Measurements from ENCODE around the gene PRDM2. TPM values are rescaled to one million over a fixed set of nuclear protein-coding genes. Genes with fewer than 3 reads are reported as not detected.

PRDM2 gene
- total and polyA plus RNA-seq, 2 donors (not counting 1 experiment from before 2014, with no cell fraction given), result 9.1 to 11.6 TPM

DNA sequence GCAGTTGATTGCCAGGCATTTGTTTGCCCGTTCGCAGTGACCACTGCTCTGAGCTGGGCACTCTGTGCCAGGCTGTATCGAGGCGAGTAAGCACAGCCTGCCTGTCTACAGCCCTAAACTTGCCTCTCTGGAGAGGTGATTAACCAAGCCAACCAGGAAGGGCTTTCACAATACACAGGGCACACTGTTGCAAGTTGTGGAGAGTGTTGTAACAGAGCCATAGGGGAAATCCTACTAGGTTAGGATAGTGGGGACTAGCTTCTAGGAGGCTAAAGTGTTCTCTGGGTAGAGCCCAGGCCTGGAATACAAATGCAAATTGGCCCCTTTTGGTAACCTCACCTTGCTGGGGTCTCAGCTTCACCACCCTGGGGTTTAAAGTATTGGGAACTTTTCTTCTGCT, 23.8 kb downstream of the PRDM2 start:
- Histone ChIP-seq H3K9me3 (ENCODE audit: control insufficient read depth, insufficient read depth, low read depth, low read length) (no peaks in the 10 kb centered on the region), H2AFZ (ENCODE audit: low read length) (no peak overlapping the region), H3K4me1 (ENCODE audit: control insufficient read depth, extremely low read depth, insufficient read depth, low read length) (no peaks in the 10 kb centered on the region), H3K27me3 (ENCODE audit: control insufficient read depth, insufficient read depth, low read length) (no peaks in the 10 kb centered on the region), H4K20me1 (ENCODE audit: control insufficient read depth, extremely low read depth, insufficient read depth, low read length) (no peaks in the 10 kb centered on the region), H3K9ac (ENCODE audit: insufficient read depth, low read length) (no peak overlapping the region), H3K79me2 (ENCODE audit: control insufficient read depth, insufficient read depth, low read length) (no peaks in the 10 kb centered on the region), H3K27ac (ENCODE audit: insufficient read depth, low read length) (no peak overlapping the region), H3K4me2 (ENCODE audit: extremely low read depth, insufficient read depth, low read length) (no peak overlapping the region), H3K36me3 (ENCODE audit: control insufficient read depth, insufficient read depth, low read length) (no peaks in the 10 kb centered on the region), H3K4me3 (replicated peaks in 1 of 4; ENCODE audit: control extremely low read depth in 1 of 4, insufficient read depth in 1 of 4, low read depth in 3 of 4, low read length in 4 of 4) (no peak overlapping the region)
- TF ChIP-seq, protein P1, sequence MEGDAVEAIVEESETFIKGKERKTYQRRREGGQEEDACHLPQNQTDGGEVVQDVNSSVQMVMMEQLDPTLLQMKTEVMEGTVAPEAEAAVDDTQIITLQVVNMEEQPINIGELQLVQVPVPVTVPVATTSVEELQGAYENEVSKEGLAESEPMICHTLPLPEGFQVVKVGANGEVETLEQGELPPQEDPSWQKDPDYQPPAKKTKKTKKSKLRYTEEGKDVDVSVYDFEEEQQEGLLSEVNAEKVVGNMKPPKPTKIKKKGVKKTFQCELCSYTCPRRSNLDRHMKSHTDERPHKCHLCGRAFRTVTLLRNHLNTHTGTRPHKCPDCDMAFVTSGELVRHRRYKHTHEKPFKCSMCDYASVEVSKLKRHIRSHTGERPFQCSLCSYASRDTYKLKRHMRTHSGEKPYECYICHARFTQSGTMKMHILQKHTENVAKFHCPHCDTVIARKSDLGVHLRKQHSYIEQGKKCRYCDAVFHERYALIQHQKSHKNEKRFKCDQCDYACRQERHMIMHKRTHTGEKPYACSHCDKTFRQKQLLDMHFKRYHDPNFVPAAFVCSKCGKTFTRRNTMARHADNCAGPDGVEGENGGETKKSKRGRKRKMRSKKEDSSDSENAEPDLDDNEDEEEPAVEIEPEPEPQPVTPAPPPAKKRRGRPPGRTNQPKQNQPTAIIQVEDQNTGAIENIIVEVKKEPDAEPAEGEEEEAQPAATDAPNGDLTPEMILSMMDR (conservative IDR thresholded peaks at IDR 0.05 in 1 of 2, IDR thresholded peaks at IDR 0.05 in 1 of 2; ENCODE audit: low read depth in 1 of 2, low read length in 2 of 2), result no peak
- TF ChIP-seq EZH2 (IDR thresholded peaks at IDR 0.05; ENCODE audit: low read length, missing control alignments), result no peak
- DNase-seq (ENCODE audit: low read depth in 2 of 2), result no peak

DNA sequence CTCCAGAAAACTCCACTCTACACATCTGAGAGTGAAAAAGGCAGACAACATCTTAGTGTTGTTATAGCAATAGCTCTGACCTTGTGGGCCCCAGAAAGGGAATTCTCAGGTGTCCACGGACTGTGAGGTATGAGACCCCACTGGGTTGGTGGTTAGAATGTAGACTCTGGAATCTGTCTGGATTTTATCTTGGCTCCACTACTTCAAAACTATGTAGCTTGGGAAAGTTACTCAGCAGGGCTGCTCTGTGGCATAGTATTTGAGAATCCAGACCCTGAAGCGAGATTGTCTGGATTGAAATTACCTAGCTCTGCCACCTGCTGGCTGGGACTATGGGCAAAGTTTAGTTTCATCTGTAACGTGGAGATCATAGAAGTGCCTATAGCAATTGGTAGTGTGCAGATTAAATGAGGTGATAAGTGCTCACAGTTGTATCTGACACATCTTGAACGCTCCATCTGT, 25.8 kb downstream of the PRDM2 start:
- Histone ChIP-seq H3K4me2 (ENCODE audit: extremely low read depth, insufficient read depth, low read length) (no peak overlapping the region), H3K79me2 (ENCODE audit: control insufficient read depth, insufficient read depth, low read length) (no peaks in the 10 kb centered on the region), H4K20me1 (ENCODE audit: control insufficient read depth, extremely low read depth, insufficient read depth, low read length) (no peaks in the 10 kb centered on the region), H3K36me3 (ENCODE audit: control insufficient read depth, insufficient read depth, low read length) (no peaks in the 10 kb centered on the region), H3K27ac (ENCODE audit: insufficient read depth, low read length) (no peak overlapping the region), H3K9ac (ENCODE audit: insufficient read depth, low read length) (no peak overlapping the region), H3K9me3 (ENCODE audit: control insufficient read depth, insufficient read depth, low read depth, low read length) (no peaks in the 10 kb centered on the region), H3K4me1 (ENCODE audit: control insufficient read depth, extremely low read depth, insufficient read depth, low read length) (no peaks in the 10 kb centered on the region), H2AFZ (ENCODE audit: low read length) (no peak overlapping the region), H3K27me3 (ENCODE audit: control insufficient read depth, insufficient read depth, low read length) (no peaks in the 10 kb centered on the region), H3K4me3 (replicated peaks in 1 of 4; ENCODE audit: control extremely low read depth in 1 of 4, insufficient read depth in 1 of 4, low read depth in 3 of 4, low read length in 4 of 4) (no peak overlapping the region)
- peak in 1 of 2 donors; percentile 84 for DNase-seq (ENCODE audit: low read depth in 2 of 2)
- TF ChIP-seq, protein P1 (conservative IDR thresholded peaks at IDR 0.05 in 1 of 2, IDR thresholded peaks at IDR 0.05 in 1 of 2; ENCODE audit: low read depth in 1 of 2, low read length in 2 of 2), result peak; percentile 29 to 40
- no peak for TF ChIP-seq EZH2 (IDR thresholded peaks at IDR 0.05; ENCODE audit: low read length, missing control alignments)

DNA sequence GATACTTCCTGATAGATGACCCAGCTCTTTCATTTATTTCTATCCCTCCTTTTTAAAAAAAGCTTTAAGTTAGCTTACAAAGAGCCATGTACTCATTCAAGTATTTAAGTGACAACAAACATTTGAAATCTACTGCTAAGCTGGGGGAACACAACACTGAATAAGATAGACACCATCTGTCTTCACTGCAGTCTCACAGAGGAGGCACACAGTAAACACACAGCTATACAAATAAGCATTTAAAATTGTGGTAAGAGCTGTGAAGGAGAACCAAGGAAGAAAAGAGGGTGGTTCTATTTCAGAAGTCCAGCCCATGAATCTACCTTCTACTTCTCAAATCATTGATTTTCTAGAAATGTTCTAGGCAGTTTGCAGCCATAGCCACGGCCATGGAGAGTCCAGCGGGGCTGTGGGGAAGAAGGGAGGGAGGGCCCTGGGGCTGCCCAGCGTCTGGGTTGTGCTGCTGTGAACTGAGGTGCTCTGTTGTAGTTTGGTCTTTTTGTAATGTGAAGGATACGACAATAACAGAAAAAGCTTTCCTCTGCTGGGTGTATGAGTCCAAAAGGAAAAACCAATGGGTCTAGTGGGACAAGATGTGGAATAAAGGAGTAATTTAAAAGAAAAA, 28.2 kb downstream of the PRDM2 start:
- Histone ChIP-seq H3K36me3 (ENCODE audit: control insufficient read depth, insufficient read depth, low read length) (no peaks in the 10 kb centered on the region), H2AFZ (ENCODE audit: low read length) (no peak overlapping the region), H3K79me2 (ENCODE audit: control insufficient read depth, insufficient read depth, low read length) (no peaks in the 10 kb centered on the region), H3K27me3 (ENCODE audit: control insufficient read depth, insufficient read depth, low read length) (no peaks in the 10 kb centered on the region), H3K4me1 (ENCODE audit: control insufficient read depth, extremely low read depth, insufficient read depth, low read length) (no peaks in the 10 kb centered on the region), H4K20me1 (ENCODE audit: control insufficient read depth, extremely low read depth, insufficient read depth, low read length) (no peaks in the 10 kb centered on the region), H3K4me2 (ENCODE audit: extremely low read depth, insufficient read depth, low read length) (no peak overlapping the region), H3K9ac (ENCODE audit: insufficient read depth, low read length) (no peak overlapping the region), H3K27ac (ENCODE audit: insufficient read depth, low read length) (no peak overlapping the region), H3K9me3 (ENCODE audit: control insufficient read depth, insufficient read depth, low read depth, low read length) (no peaks in the 10 kb centered on the region), H3K4me3 (replicated peaks in 1 of 4; ENCODE audit: control extremely low read depth in 1 of 4, insufficient read depth in 1 of 4, low read depth in 3 of 4, low read length in 4 of 4) (no peak overlapping the region)
- TF ChIP-seq EZH2 (IDR thresholded peaks at IDR 0.05; ENCODE audit: low read length, missing control alignments), result no peak
- TF ChIP-seq, protein P1 (conservative IDR thresholded peaks at IDR 0.05 in 1 of 2, IDR thresholded peaks at IDR 0.05 in 1 of 2; ENCODE audit: low read depth in 1 of 2, low read length in 2 of 2), result no peak
- DNase-seq (ENCODE audit: low read depth in 2 of 2), result no peak
